GM12873 (cell line): ENCODE data around the gene SSC4D.

Source experiments
- TF ChIP-seq, protein P1 (sequence below): IDR thresholded peaks from 2 replicates; pipeline ENCODE4 v1.5.1; 2012; ENCODE audit warnings: low read depth, mild to moderate bottlenecking, moderate library complexity, low read length, control low read depth; ENCODE audit not compliant: insufficient read depth; ENCODE audit errors: missing control alignments

SSC4D gene

DNA sequence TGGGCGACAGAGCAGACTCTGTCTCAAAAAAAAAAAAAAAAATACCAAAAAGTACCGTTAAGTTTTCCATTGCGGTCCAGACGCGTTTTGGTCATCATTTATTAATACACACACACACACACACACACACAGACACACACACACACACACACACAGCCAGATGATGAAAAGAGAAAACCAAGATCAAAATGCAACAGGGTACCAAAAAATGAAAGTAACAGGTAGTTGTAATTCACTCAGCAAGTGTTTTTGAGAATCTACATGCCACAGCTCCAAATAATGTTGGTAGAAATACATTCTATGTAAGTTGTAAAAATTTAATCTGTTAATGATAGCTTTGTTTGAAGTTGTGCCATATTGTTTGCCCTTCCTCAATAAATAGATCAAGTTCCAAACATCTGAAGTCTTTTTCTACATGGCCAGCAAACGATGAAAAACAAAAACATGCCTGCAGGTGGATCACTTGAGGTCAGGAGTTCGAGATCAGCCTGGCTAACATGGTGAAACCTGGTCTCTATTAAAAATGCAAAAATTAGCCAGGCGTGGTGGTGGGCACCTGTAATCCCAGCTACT lies 60.1 kb downstream of the SSC4D start:
- TF ChIP-seq, protein P1, sequence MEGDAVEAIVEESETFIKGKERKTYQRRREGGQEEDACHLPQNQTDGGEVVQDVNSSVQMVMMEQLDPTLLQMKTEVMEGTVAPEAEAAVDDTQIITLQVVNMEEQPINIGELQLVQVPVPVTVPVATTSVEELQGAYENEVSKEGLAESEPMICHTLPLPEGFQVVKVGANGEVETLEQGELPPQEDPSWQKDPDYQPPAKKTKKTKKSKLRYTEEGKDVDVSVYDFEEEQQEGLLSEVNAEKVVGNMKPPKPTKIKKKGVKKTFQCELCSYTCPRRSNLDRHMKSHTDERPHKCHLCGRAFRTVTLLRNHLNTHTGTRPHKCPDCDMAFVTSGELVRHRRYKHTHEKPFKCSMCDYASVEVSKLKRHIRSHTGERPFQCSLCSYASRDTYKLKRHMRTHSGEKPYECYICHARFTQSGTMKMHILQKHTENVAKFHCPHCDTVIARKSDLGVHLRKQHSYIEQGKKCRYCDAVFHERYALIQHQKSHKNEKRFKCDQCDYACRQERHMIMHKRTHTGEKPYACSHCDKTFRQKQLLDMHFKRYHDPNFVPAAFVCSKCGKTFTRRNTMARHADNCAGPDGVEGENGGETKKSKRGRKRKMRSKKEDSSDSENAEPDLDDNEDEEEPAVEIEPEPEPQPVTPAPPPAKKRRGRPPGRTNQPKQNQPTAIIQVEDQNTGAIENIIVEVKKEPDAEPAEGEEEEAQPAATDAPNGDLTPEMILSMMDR = no peak

DNA sequence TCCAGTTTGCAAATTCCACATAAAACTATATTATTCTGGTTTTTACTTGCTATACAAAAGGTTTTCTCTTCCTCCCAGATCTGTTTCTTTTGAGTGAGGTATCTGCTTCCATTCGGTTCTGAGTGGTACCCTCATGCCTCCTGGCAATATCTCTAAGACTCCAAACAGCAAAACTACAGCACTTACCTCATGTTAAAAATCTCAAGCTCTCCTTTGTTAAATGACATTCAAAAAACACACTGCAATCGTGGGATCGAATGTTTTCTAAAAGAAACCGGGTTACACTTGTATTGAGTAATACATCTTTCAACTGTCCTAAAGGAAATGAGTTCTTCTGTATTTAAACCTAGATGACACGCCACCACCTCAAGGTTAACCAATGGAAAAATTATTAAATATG lies 61.8 kb downstream of the SSC4D start:
- TF ChIP-seq, protein P1 = no peak

DNA sequence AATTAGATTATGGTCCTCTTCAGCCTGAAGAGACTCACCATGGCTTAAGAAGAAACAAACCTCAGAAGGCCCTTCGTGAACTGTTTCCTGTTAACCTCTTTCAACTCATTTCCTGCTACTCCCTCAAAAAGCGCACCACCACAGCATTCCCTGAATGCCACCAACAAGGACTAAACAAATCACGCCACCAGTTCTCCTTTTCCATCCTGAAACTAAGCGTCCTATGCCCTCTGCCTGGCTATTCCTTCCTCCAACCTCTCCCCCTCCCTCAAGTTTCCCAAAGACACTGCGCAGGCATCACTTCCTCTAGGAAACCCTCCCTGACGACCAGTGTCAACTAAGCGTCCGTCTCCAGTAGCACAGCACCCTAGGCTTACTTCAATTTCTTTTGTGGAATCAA lies 62.7 kb downstream of the SSC4D start:
- TF ChIP-seq, protein P1 = no peak

DNA sequence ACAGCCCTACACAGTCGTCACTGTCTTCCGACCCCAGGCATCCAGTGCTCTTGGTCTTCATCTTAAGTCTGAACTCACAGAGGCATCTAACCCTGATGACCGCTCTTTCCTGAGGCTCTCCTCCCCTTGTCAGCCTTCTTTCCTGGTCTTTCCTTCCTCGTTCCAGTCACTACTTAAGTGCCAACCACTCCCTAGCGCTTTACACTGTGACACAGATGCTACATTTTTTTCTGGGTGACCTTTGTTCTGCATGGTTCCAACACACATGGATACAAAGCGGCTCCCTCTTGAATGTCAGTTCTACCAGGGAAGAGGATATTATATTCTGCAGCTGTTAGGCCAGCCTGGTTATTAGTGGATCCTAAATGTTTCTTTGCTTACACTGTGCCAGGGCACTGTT lies 63.4 kb downstream of the SSC4D start:
- TF ChIP-seq, protein P1 = no peak

DNA sequence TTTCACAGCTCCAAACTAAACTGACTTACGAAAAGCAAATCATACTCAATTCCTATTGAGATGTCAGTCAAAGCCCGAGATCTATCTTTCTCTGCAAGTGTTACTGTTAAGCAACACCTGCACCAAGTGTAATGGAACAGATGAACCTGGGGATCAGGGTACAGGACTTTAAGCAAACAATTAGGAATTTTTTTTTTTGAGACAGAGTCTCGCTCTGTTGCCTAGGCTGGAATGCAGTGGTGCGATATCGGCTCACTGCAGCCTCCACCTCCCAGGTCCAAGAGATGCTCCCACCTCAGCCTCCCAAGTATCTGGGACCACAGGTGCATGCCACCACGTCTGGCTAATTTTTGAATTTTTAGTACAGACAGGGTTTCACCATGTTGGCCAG lies 65.6 kb downstream of the SSC4D start:
- TF ChIP-seq, protein P1 = no peak

DNA sequence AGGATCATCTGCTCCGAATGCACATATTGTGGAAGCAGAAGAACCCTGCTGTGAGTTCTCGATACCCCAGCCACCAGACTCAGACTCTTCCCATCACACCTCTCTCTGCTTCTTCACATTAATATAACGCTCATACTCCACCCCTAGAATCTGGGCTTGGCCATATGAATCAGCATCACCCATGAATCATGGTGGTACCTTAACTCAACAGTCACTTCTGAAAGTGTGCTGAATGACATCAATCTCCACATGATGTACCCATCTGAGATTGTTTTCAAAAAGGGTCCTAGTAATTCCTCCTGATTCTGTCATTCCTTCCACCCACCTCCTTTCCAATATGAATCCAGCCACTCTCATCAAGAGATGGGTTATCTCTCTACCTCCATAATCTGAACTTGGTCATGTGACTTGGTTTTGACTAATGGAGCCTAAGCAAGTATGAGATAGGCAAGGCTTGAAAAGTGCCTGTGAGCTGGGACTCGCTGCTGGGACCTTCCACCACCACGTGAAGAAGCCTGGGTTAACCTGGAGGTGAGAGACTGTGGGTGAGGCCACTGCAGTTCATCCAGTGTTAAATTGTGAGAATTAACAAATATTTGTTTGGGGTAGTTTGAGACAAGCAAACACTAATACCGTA lies 66.1 kb downstream of the SSC4D start:
- TF ChIP-seq, protein P1 = no peak

DNA sequence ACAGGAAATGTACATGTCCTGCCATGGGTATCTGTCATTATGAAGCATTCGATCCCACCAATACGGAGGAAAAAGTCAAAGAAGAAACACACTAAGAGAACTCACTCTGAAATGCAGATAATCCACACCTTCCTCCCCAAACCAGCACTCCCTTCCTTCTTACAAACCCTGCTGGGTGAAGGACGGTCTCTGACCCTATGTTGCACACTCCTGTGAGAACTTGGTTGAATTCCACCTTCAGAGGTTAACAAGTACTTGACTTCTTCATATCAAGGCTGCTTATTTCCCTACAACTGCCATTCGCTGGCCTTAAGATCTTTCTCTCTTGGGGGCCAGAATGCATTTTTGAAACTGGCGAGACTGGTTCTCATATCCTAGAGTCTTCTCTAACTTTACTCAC lies 67.3 kb downstream of the SSC4D start:
- TF ChIP-seq, protein P1 = no peak
